ENCODE data around the gene SECISBP2L.
"Not testable (repeated sequence)": the region's sequence is repeated elsewhere in the genome, so short reads cannot be mapped to it uniquely, and the experiment has no call there.

Gene SECISBP2L

GRCh38 chr15:49046220-49047102 is at the start of gene SECISBP2L:
Gene SECISBP2L, minus strand, starts transcription at chr15:49046446. Its CDS starts 147 bp downstream, at chr15:49046299.
- peak; percentile 83 for DNase-seq (ENCODE audit: low read depth)

GRCh38 chr15:49094923-49095322 is 48.7 kb upstream of the SECISBP2L start:
- DNase-seq (ENCODE audit: low read depth) = no peak

- DNase-seq (ENCODE audit: low read depth) = no peak
Measured at GRCh38 chr15:49093252-49094105, 47.2 kb upstream of the SECISBP2L start.

- DNase-seq (ENCODE audit: low read depth) = no peak
Measured at GRCh38 chr15:49088996-49089395, 42.8 kb upstream of the SECISBP2L start.

- DNase-seq (ENCODE audit: low read depth) = no peak
Measured at GRCh38 chr15:49085696-49086459, 39.6 kb upstream of the SECISBP2L start.

GRCh38 chr15:49084285-49084570 is 38.0 kb upstream of the SECISBP2L start:
- DNase-seq (ENCODE audit: low read depth) = no peak

- no peak for DNase-seq (ENCODE audit: low read depth)
Measured at GRCh38 chr15:49083401-49084284, 37.4 kb upstream of the SECISBP2L start.

GRCh38 chr15:49082960-49083359 is 36.7 kb upstream of the SECISBP2L start:
- DNase-seq (ENCODE audit: low read depth) = no peak

- DNase-seq (ENCODE audit: low read depth) = no peak
Measured at GRCh38 chr15:49079340-49080039, 33.2 kb upstream of the SECISBP2L start.

GRCh38 chr15:49075881-49076280 is 29.6 kb upstream of the SECISBP2L start:
- no peak for DNase-seq (ENCODE audit: low read depth)

GRCh38 chr15:49074589-49075287 is 28.5 kb upstream of the SECISBP2L start:
- not testable (repeated sequence) for DNase-seq (ENCODE audit: low read depth)

GRCh38 chr15:49066372-49066771 is 20.1 kb upstream of the SECISBP2L start:
- DNase-seq (ENCODE audit: low read depth) = no peak

- DNase-seq (ENCODE audit: low read depth) = no peak
Measured at GRCh38 chr15:49064884-49065283, 18.6 kb upstream of the SECISBP2L start.

GRCh38 chr15:49064281-49064653 is 18.0 kb upstream of the SECISBP2L start:
- no peak for DNase-seq (ENCODE audit: low read depth)

GRCh38 chr15:49063402-49064280 is 17.4 kb upstream of the SECISBP2L start:
- no peak for DNase-seq (ENCODE audit: low read depth)

GRCh38 chr15:49062900-49063299 is 16.7 kb upstream of the SECISBP2L start:
- no peak for DNase-seq (ENCODE audit: low read depth)

GRCh38 chr15:49060710-49061495 is 14.7 kb upstream of the SECISBP2L start:
- DNase-seq (ENCODE audit: low read depth) = no peak

- no peak for DNase-seq (ENCODE audit: low read depth)
Measured at GRCh38 chr15:49059491-49059890, 13.2 kb upstream of the SECISBP2L start.

Data from CMK (cell line).